OCI-LY7 (cell line): ENCODE measurements around the gene A2M. TPM values are rescaled to one million over a fixed set of nuclear protein-coding genes. Genes with fewer than 3 reads are reported as not detected.

ENCODE experiments used
- BruUV-seq: library from RNA; stranded (reverse); fragments of 400-500 nt; replicated peaks from 2 replicates; lab custom pipeline; 2021; lab: Mats Ljungman, UMichigan
- CTCF ChIA-PET: fragments of 300-600 bp; sonication (Branson Sonifier 250); formaldehyde crosslinking; loops from one replicate; lab custom pipeline; 2022; ENCODE audit warnings: antibody characterized with exemption; ENCODE audit not compliant: unreplicated experiment; lab: Charles Lee
- POLR2A ChIA-PET: fragments of 300-600 bp; sonication (Branson Sonifier 250); formaldehyde crosslinking; loops from one replicate; lab custom pipeline; 2022; ENCODE audit warnings: antibody characterized with exemption; lab: Charles Lee
- DNase-seq: peaks from one replicate; pipeline ENCODE4 v3.0.0-alpha.2; 2015; ENCODE audit warnings: low spot score
- H2AFZ ChIP-seq: fragments of 200-600 bp; sonication (generic), shearing (Covaris generic); 2 replicates; pipeline ENCODE4 v1.6.1; 2014; ENCODE audit warnings: mild to moderate bottlenecking, antibody characterized with exemption, low read length, moderate library complexity
- H3K27ac ChIP-seq: fragments of 200-600 bp; sonication (generic); 2 replicates; pipeline ENCODE4 v1.5.1; 2014; ENCODE audit warnings: mixed run types, low read depth, mild to moderate bottlenecking, moderate library complexity, low read length, inconsistent platforms; ENCODE audit not compliant: poor library complexity, severe bottlenecking
- H3K36me3 ChIP-seq: fragments of 200-600 bp; sonication (generic); 2 replicates; pipeline ENCODE4 v1.6.1; 2014; ENCODE audit warnings: mild to moderate bottlenecking, antibody characterized with exemption, low read length, moderate library complexity, mixed read lengths; ENCODE audit not compliant: insufficient read depth
- H3K4me1 ChIP-seq: fragments of 200-600 bp; sonication (generic); 2 replicates; pipeline ENCODE4 v1.5.1; 2014; ENCODE audit warnings: mild to moderate bottlenecking, low read length; ENCODE audit not compliant: insufficient read depth, poor library complexity, severe bottlenecking
- H3K4me2 ChIP-seq: fragments of 200-600 bp; sonication (generic); 2 replicates; pipeline ENCODE4 v1.6.1; 2014; ENCODE audit warnings: mild to moderate bottlenecking, low read length
- H3K4me3 ChIP-seq: fragments of 200-600 bp; sonication (generic); 2 replicates; pipeline ENCODE4 v1.5.1; 2014; ENCODE audit warnings: mild to moderate bottlenecking, low read depth, low read length; ENCODE audit not compliant: poor library complexity, severe bottlenecking
- H3K79me2 ChIP-seq: fragments of 200-600 bp; sonication (generic); 2 replicates; pipeline ENCODE4 v1.6.1; 2016; ENCODE audit warnings: low read depth, mild to moderate bottlenecking, low read length, moderate library complexity, mixed read lengths; ENCODE audit not compliant: insufficient read depth
- H3K9me2 ChIP-seq: fragments of 200-600 bp; sonication (generic); 2 replicates; pipeline ENCODE4 v1.6.1; 2016; ENCODE audit warnings: mild to moderate bottlenecking, low read length, mixed read lengths; ENCODE audit not compliant: insufficient read depth
- H3K9me3 ChIP-seq: fragments of 200-600 bp; sonication (generic); 2 replicates; pipeline ENCODE4 v1.6.1; 2014; ENCODE audit warnings: mild to moderate bottlenecking, mixed run types, low read length, mixed read lengths
- H4K20me1 ChIP-seq: fragments of 200-600 bp; sonication (generic); 2 replicates; pipeline ENCODE4 v1.6.1; 2014; ENCODE audit warnings: mild to moderate bottlenecking, antibody characterized with exemption, low read length, moderate library complexity, mixed read lengths; ENCODE audit not compliant: insufficient read depth
- EZH2phosphoT487 ChIP-seq: fragments of 200-600 bp; sonication (generic); IDR thresholded peaks from 2 replicates; pipeline ENCODE4 v1.6.1; 2018; ENCODE audit warnings: low read depth, borderline replicate concordance, mild to moderate bottlenecking, mixed run types, antibody characterized with exemption, low read length, moderate library complexity, mixed read lengths
- intact Hi-C: fragments of 100-400 bp; cut with micrococcal nuclease; formaldehyde crosslinking; loops from one replicate; pipeline ENCODE4 v1.10.0; 2022; ENCODE audit not compliant: unreplicated experiment
- total RNA-seq, 2 experiments: library from RNA; depleted of rRNA in 1 of 2; stranded (reverse); fragments of >200 nt in 1 of 2; shearing (Covaris generic) in 1 of 2; gene quantifications; 2 replicates each; pipeline ENCODE4 v1.2.3, GENCODE V29; 2014 to 2022
- TF ChIP-seq, protein P1 (sequence below): fragments of 200-600 bp; sonication (generic); conservative IDR thresholded peaks from 2 replicates; pipeline ENCODE4 v1.5.1; 2014; ENCODE audit warnings: mild to moderate bottlenecking, antibody characterized with exemption, low read length, moderate library complexity, mixed read lengths

Gene A2M
- total RNA-seq, 2 experiments from 2014 or later: not detected

DNA sequence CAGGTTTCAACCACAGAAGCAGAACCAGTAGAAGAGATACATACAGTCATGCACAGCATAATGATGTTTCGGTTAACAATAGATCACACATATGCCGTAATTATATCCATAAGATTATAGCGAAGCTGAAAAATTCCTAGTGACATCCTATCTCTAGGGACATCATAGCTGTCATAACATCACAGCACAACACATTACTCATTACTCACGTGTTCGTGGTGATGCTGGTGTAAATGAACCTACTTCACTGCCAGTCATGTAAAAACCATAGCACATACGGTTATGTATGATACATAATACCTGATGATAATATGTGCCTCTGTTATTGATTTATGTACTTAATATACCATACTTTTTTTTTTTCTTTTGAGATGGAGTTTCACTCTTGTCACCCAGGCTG is 81.6 kb downstream of the A2M start:
- DNase-seq: no peak
- Histone ChIP-seq H3K9me3 (no peaks in the 10 kb centered on the region), H3K79me2 (no peaks in the 10 kb centered on the region), H3K36me3 (no peaks in the 10 kb centered on the region), H3K4me2 (no peak overlapping the region), H4K20me1 (no peaks in the 10 kb centered on the region; the same call in 1 of the 2 replicates), H3K27ac (no peak overlapping the region), H3K4me1 (no peaks in the 10 kb centered on the region), H2AFZ (no peak overlapping the region), H3K9me2 (no peaks in the 10 kb centered on the region), H3K4me3 (no peak overlapping the region)
- intact Hi-C loops: no loop called here
- TF ChIP-seq EZH2phosphoT487: no peak
- TF ChIP-seq, protein P1, sequence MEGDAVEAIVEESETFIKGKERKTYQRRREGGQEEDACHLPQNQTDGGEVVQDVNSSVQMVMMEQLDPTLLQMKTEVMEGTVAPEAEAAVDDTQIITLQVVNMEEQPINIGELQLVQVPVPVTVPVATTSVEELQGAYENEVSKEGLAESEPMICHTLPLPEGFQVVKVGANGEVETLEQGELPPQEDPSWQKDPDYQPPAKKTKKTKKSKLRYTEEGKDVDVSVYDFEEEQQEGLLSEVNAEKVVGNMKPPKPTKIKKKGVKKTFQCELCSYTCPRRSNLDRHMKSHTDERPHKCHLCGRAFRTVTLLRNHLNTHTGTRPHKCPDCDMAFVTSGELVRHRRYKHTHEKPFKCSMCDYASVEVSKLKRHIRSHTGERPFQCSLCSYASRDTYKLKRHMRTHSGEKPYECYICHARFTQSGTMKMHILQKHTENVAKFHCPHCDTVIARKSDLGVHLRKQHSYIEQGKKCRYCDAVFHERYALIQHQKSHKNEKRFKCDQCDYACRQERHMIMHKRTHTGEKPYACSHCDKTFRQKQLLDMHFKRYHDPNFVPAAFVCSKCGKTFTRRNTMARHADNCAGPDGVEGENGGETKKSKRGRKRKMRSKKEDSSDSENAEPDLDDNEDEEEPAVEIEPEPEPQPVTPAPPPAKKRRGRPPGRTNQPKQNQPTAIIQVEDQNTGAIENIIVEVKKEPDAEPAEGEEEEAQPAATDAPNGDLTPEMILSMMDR: no peak
- no TSS peak for BruUV-seq
- POLR2A ChIA-PET: no interaction called here
- CTCF ChIA-PET: no interaction called here

DNA sequence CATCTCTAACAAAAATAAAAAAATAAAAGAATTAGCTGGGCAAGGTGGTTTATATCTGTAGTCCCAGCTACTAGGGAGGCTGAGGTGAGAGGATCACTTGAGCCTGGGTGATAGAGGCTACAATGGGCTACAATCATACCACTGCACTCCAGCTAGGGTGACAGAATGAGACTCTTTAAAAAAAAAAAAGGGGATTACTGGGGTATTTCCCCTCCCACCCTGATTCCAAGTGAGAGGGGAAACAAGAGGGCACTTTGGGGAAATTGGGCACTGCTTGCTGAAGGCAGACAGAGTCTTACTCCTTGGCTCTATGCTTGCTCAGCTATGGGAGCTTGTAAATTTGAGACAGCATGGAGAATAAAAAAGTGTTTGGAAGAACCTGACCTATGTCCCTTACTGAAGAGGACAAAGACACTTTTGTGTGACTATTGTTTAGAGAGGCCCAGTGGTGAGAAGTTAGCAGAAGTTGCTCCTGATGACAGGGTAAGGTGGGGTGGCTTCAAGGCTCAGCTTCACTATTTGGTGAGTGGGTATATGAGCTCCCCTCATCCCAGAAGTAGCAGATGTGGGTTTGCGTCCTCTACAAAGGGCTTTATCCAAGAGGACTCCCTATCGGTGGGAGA is 82.3 kb downstream of the A2M start:
- no TSS peak for BruUV-seq
- CTCF ChIA-PET: no interaction called here
- Histone ChIP-seq H3K9me3 (no peaks in the 10 kb centered on the region), H3K4me3 (no peak overlapping the region), H3K4me2 (no peak overlapping the region), H3K79me2 (no peaks in the 10 kb centered on the region), H4K20me1 (no peaks in the 10 kb centered on the region; the same call in 1 of the 2 replicates), H2AFZ (no peak overlapping the region), H3K4me1 (no peaks in the 10 kb centered on the region), H3K36me3 (no peaks in the 10 kb centered on the region), H3K9me2 (no peaks in the 10 kb centered on the region), H3K27ac (no peak overlapping the region)
- DNase-seq: no peak
- intact Hi-C loops: no loop called here
- POLR2A ChIA-PET: interaction anchor here (1.2 kb wide), 1 partner anchor 11 kb away, joined by 4 read pairs; no protein-coding TSS in a partner anchor
- TF ChIP-seq, protein P1: no peak
- TF ChIP-seq EZH2phosphoT487: no peak

DNA sequence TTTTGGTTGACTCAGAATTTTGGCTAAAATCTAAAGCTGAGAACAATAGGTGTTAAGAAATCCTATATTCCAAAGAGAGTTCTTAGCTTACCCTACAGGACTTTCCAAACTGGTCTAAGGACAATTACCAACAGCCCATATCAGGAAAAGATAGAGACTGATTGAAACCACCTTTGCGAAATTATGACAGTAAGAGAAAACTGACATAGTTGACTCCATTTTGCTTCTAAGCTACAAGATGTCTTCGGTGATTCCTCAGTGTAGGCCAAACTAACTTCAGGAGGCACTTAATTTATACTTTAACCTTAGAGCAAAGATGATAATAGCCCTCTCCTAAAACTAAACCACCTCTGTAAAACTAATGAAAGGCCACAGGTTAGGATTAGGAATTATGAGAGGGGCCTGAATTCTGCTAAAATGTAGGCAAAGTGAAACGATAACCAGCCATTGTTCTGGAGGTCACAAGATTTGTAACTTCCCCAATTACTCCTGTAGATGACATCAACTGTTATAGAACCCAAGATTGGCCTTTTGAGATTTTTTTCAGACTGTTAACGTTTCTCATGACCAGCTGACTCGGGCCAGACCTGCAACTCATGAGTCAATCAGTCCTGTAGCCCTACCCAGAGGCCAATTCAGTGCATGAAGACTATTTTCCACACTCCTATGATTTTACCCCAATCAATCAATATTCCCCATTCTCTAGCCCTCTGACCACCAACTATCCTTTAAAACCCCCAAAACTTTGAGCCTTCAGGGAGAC is 83.3 kb downstream of the A2M start:
- no peak for DNase-seq
- Histone ChIP-seq H3K4me2 (no peak overlapping the region), H3K79me2 (no peaks in the 10 kb centered on the region), H3K36me3 (no peaks in the 10 kb centered on the region), H3K27ac (no peak overlapping the region), H2AFZ (no peak overlapping the region), H3K4me1 (no peaks in the 10 kb centered on the region), H3K9me3 (no peaks in the 10 kb centered on the region), H4K20me1 (no peaks in the 10 kb centered on the region; the same call in 1 of the 2 replicates), H3K9me2 (no peaks in the 10 kb centered on the region), H3K4me3 (no peak overlapping the region)
- ChIA-PET CTCF (no interaction called here), POLR2A (interaction anchor here (0.5 to 1.2 kb wide), 5 partner anchors 10 to 405 kb away, joined by 3 to 5 read pairs (median 4); no protein-coding TSS in a partner anchor)
- BruUV-seq: no TSS peak
- TF ChIP-seq EZH2phosphoT487: no peak
- TF ChIP-seq, protein P1: no peak
- intact Hi-C loops: no loop called here
